KMS-11 (cell line): ENCODE results near the gene TSSK1B.

Experiments
- H2AFZ ChIP-seq: fragments of 200-600 bp; sonication (generic); 2 replicates; pipeline ENCODE4 v1.6.1; 2016; ENCODE audit warnings: antibody characterized with exemption, mixed run types, low read depth
- H3K27ac ChIP-seq: fragments of 200-600 bp; sonication (generic); 2 replicates; pipeline ENCODE4 v1.6.1; 2016; ENCODE audit warnings: mild to moderate bottlenecking, mixed run types
- H3K27me3 ChIP-seq: fragments of 200-600 bp; sonication (generic); 2 replicates; pipeline ENCODE4 v1.6.1; 2017; ENCODE audit warnings: mild to moderate bottlenecking, low read depth, mixed run types, moderate library complexity; ENCODE audit not compliant: insufficient read depth
- H3K36me3 ChIP-seq: fragments of 200-600 bp; sonication (generic); 2 replicates; pipeline ENCODE4 v1.6.1; 2017; ENCODE audit warnings: mild to moderate bottlenecking, mixed run types; ENCODE audit not compliant: insufficient read depth
- H3K4me1 ChIP-seq: fragments of 200-600 bp; sonication (generic); 2 replicates; pipeline ENCODE4 v1.6.1; 2016; ENCODE audit warnings: mild to moderate bottlenecking, low read depth, mixed run types; ENCODE audit not compliant: poor library complexity, severe bottlenecking
- H3K4me2 ChIP-seq: fragments of 200-600 bp; sonication (generic); 2 replicates; pipeline ENCODE4 v1.7.0; 2016; ENCODE audit warnings: mild to moderate bottlenecking, mixed run types
- H3K4me3 ChIP-seq: fragments of 200-600 bp; sonication (generic); IDR thresholded peaks from 2 replicates; pipeline ENCODE4 v1.6.1; 2017; ENCODE audit warnings: low read depth, low read length, mixed read lengths; ENCODE audit not compliant: insufficient read depth
- H3K79me2 ChIP-seq: fragments of 200-600 bp; sonication (generic); 2 replicates; pipeline ENCODE4 v1.6.1; 2016; ENCODE audit warnings: low read depth, mixed run types; ENCODE audit not compliant: insufficient read depth
- H3K9ac ChIP-seq: fragments of 200-600 bp; sonication (generic); 2 replicates; pipeline ENCODE4 v1.6.1; 2016; ENCODE audit warnings: mild to moderate bottlenecking, mixed run types
- H4K20me1 ChIP-seq: fragments of 200-600 bp; sonication (generic); 2 replicates; pipeline ENCODE4 v1.6.1; 2016; ENCODE audit warnings: mild to moderate bottlenecking, mixed run types; ENCODE audit not compliant: insufficient read depth
- TF ChIP-seq, protein P1 (sequence below): fragments of 200-600 bp; sonication (generic); conservative IDR thresholded peaks from 2 replicates; pipeline ENCODE4 v1.6.1; 2017; ENCODE audit warnings: low read depth, mild to moderate bottlenecking, antibody characterized with exemption, low read length, moderate library complexity, mixed read lengths

Gene TSSK1B

DNA sequence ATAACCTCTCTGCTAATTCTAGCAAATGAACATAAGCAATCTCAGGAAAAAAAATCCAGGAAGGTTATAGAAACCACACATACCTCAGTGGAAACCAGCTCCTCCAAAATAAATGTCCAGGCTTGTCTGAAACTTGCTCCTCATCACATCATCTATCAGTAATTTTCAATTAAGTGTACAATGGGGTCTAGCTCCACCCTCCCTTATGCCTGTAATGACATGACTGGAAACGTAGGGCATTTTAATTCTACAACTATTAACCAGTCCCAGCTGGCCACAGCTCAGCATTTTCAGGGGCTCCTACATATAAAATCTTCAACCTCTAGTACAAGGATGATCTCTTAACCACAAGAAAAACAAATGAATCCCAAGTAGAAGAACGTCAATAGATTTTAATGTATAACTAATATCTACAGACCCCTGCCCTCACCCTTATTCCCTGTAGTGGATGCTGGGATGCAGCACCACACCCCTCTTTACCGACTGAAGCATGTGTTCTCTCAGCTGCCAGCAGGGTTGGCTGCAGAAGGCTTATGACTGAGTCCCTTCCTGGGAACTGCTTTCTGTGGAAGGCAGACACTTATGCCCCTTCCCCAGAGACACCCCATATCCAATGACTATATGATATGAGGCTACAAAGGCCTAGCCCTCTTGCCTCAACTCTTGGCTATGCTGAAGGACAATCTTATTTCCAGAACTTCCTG, 6.8 kb downstream of the TSSK1B start:
- Histone ChIP-seq H3K4me2 (no peak overlapping the region), H2AFZ (no peak overlapping the region), H3K27me3 (no peaks in the 10 kb centered on the region), H3K36me3 (no peaks in the 10 kb centered on the region), H3K4me3 (no peak overlapping the region), H3K79me2 (no peaks in the 10 kb centered on the region), H4K20me1 (no peaks in the 10 kb centered on the region), H3K4me1 (no peaks in the 10 kb centered on the region), H3K9ac (no peak overlapping the region), H3K27ac (no peak overlapping the region)
- TF ChIP-seq, protein P1, sequence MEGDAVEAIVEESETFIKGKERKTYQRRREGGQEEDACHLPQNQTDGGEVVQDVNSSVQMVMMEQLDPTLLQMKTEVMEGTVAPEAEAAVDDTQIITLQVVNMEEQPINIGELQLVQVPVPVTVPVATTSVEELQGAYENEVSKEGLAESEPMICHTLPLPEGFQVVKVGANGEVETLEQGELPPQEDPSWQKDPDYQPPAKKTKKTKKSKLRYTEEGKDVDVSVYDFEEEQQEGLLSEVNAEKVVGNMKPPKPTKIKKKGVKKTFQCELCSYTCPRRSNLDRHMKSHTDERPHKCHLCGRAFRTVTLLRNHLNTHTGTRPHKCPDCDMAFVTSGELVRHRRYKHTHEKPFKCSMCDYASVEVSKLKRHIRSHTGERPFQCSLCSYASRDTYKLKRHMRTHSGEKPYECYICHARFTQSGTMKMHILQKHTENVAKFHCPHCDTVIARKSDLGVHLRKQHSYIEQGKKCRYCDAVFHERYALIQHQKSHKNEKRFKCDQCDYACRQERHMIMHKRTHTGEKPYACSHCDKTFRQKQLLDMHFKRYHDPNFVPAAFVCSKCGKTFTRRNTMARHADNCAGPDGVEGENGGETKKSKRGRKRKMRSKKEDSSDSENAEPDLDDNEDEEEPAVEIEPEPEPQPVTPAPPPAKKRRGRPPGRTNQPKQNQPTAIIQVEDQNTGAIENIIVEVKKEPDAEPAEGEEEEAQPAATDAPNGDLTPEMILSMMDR: no peak

GRCh38 chr5:113425909-113426308, 8.9 kb downstream of the TSSK1B start:
- Histone ChIP-seq H3K36me3 (no peaks in the 10 kb centered on the region), H3K27me3 (no peaks in the 10 kb centered on the region), H3K79me2 (no peaks in the 10 kb centered on the region), H4K20me1 (no peaks in the 10 kb centered on the region), H2AFZ (no peak overlapping the region), H3K9ac (no peak overlapping the region), H3K4me3 (no peak overlapping the region), H3K4me2 (no peak overlapping the region), H3K27ac (no peak overlapping the region), H3K4me1 (no peaks in the 10 kb centered on the region)
- TF ChIP-seq, protein P1: no peak

GRCh38 chr5:113421693-113422092, 13.1 kb downstream of the TSSK1B start:
- no peak overlapping the region for H2AFZ ChIP-seq
- no peaks in the 10 kb centered on the region for H3K27me3 ChIP-seq
- no peaks in the 10 kb centered on the region for H3K79me2 ChIP-seq
- TF ChIP-seq, protein P1: no peak
- H3K4me1 ChIP-seq: no peaks in the 10 kb centered on the region
- no peak overlapping the region for H3K4me2 ChIP-seq
- H3K4me3 ChIP-seq: no peak overlapping the region
- no peaks in the 10 kb centered on the region for H3K36me3 ChIP-seq
- H4K20me1 ChIP-seq: no peaks in the 10 kb centered on the region
- H3K27ac ChIP-seq: no peak overlapping the region
- no peak overlapping the region for H3K9ac ChIP-seq

DNA sequence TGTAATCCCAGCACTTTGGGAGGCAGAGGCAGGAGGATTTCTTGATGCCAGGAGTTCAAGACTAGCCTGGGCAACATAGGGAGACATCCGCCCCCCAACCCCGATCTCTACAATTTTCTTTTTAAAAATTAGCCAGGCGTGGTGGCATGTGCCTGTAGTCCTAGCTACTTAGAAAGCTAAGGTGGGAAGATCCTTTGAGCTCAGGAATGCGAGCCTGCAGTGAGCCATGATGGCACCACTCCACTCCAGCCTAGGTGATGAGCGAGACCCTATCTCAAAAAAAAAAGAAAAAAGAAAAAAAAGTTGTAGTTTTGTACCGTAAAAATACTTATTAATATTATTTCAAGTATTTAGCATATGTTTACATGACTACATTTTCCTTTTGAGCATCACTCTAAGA, 29.3 kb downstream of the TSSK1B start:
- TF ChIP-seq, protein P1: no peak
- no peak overlapping the region for H3K4me3 ChIP-seq
- no peaks in the 10 kb centered on the region for H3K79me2 ChIP-seq
- no peak overlapping the region for H3K4me2 ChIP-seq
- H3K27ac ChIP-seq: no peak overlapping the region
- H3K36me3 ChIP-seq: no peaks in the 10 kb centered on the region
- H3K4me1 ChIP-seq: no peaks in the 10 kb centered on the region
- no peaks in the 10 kb centered on the region for H4K20me1 ChIP-seq
- no peak overlapping the region for H2AFZ ChIP-seq
- no peaks in the 10 kb centered on the region for H3K27me3 ChIP-seq
- no peak overlapping the region for H3K9ac ChIP-seq
